HG03196 (cell line): ENCODE results near the gene CIRBP.

Experiments used
- ATAC-seq: cut with Tn5 transposase; IDR thresholded peaks from one replicate; pipeline ENCODE4 v1.9.1; 2021; ENCODE audit not compliant: unreplicated experiment

The CIRBP gene

GRCh38 chr19:1278713-1279660 lies 9.9 kb downstream of the CIRBP start:
- no peak for ATAC-seq

- ATAC-seq: no peak
Observed at GRCh38 chr19:1279782-1280341, 10.7 kb downstream of the CIRBP start.

- ATAC-seq: no peak
Observed at GRCh38 chr19:1280636-1281568, 11.8 kb downstream of the CIRBP start.

- ATAC-seq: no peak
Observed at GRCh38 chr19:1281569-1282287, 12.6 kb downstream of the CIRBP start.

- ATAC-seq: no peak
Observed at GRCh38 chr19:1282588-1283206, 13.6 kb downstream of the CIRBP start.

- ATAC-seq: no peak
Observed at GRCh38 chr19:1283207-1283916, 14.2 kb downstream of the CIRBP start.

GRCh38 chr19:1283917-1284292 lies 14.8 kb downstream of the CIRBP start:
- ATAC-seq: no peak

- no peak for ATAC-seq
Observed at GRCh38 chr19:1284293-1284978, 15.3 kb downstream of the CIRBP start.

- no peak for ATAC-seq
Observed at GRCh38 chr19:1284979-1285736, 16.0 kb downstream of the CIRBP start.

- no peak for ATAC-seq
Observed at GRCh38 chr19:1285737-1286360, 16.7 kb downstream of the CIRBP start, which contains the start of gene EFNA2. Gene EFNA2 (plus strand): TSS chr19:1285873. CDS start chr19:1286169, 296 bp downstream.

GRCh38 chr19:1286487-1287353 lies 17.6 kb downstream of the CIRBP start:
- no peak for ATAC-seq

- no peak for ATAC-seq
Observed at GRCh38 chr19:1287354-1288225, 18.5 kb downstream of the CIRBP start.

GRCh38 chr19:1288226-1288612 lies 19.1 kb downstream of the CIRBP start:
- no peak for ATAC-seq

- no peak for ATAC-seq
Observed at GRCh38 chr19:1288833-1289685, 19.9 kb downstream of the CIRBP start.

GRCh38 chr19:1289686-1290025 lies 20.5 kb downstream of the CIRBP start:
- no peak for ATAC-seq
